HG03064 (cell line): ENCODE results near the gene FBXO46.
"Not testable (repeated sequence)": the region's sequence is repeated elsewhere in the genome, so short reads cannot be mapped to it uniquely, and the experiment has no call there.

Experiments
- ATAC-seq: cut with Tn5 transposase; IDR thresholded peaks from one replicate; pipeline ENCODE4 v1.9.1; 2021; ENCODE audit warnings: low read depth; ENCODE audit not compliant: unreplicated experiment

The FBXO46 gene

DNA sequence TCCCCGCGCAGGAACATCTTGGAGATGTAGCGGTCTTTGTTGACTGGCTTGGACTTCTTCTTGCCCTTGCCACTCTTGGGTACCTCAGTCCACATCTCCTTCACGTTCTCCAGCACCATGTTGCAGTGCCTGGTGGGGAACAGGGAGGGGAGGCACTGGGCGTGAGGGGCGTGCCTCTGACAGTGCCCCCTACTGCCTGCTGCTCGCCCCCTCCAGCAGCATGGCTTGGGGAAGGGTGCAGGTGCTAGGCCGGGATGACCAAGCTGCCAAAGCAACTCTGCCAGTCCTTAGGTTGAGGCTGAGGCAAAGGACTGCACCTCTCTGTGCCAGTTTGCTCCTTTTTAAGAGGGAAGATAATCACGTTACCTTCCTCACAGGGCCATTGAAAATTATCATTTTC, 43.1 kb downstream of the FBXO46 start:
- no peak for ATAC-seq

DNA sequence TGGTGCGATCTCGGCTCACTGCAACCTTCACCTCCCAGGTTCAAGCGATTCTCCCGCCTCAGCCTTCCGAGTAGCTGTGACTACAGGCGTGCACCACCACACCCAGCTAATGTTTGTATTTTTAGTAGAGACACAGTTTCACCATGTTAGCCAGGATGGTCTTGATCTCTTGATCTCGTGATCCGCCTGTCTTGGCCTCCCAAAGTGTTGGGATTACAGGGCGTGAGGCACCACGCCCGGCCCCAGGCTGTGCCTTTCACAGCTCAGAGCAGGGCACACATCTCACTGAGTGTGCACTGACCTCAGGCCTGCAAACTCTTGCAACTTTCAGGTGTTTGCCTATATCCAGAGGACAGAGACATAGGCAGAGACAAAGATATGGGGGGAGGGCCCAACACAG, 45.7 kb downstream of the FBXO46 start:
- not testable (repeated sequence) for ATAC-seq

DNA sequence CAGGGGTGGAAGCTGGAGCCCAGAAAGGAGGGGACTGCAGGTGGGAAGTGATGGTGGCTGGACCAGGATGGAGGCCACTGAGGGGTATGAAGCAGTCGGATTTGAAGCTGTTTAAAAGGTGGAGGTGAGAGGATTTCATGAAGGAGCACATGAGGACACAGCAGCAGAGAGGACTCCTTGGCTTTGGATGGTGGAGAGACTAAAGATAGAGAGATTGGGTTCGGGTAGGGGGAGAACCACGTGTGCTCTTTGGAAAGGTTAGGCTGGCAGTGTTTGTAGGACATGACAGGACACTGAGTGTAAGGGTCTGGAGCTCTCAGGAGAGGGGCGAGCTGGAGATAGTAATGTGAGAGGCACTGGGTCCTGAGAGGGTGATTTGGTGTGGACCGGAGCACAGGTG, 47.8 kb downstream of the FBXO46 start:
- ATAC-seq: no peak

DNA sequence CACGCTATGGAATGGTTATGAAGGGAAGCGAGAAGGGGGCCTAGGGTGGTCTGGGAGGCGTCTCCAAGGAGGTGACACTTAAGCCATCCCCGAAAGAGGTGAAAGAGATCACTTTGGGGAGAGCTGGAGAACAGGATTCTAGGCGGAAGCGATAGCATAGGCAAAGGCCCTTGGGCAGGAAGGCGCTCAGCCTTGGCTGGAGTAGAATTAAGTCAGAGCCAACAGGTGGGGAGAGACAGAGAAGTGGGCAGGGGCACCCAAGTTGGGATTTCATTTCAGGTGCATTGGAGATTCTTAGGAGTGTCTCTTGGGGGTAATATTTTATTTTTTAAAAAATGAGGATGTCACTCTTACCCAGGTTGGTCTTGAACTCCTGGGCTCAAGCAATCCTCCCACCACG, 48.6 kb downstream of the FBXO46 start:
- no peak for ATAC-seq

DNA sequence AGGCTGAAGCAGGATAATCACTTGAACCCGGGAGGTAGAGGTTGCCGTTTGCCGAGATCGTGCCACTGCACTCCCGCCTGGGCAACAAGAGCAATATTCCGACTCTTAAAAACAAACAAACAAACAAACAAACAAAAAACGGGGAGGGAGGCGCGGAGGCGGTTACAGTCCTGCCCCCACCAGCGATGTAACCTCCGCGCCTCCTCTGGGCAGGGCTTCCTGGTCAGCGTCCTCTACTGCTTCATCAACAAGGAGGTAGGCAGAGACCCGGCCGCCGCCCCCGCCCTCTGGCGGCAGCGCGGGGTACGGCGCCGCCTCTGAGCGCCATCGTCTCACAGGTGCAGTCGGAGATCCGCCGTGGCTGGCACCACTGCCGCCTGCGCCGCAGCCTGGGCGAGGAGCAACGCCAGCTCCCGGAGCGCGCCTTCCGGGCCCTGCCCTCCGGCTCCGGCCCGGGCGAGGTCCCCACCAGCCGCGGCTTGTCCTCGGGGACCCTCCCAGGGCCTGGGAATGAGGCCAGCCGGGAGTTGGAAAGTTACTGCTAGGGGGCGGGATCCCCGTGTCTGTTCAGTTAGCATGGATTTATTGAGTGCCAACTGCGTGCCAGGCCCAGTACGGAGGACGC, 49.2 kb downstream of the FBXO46 start:
- no peak for ATAC-seq

DNA sequence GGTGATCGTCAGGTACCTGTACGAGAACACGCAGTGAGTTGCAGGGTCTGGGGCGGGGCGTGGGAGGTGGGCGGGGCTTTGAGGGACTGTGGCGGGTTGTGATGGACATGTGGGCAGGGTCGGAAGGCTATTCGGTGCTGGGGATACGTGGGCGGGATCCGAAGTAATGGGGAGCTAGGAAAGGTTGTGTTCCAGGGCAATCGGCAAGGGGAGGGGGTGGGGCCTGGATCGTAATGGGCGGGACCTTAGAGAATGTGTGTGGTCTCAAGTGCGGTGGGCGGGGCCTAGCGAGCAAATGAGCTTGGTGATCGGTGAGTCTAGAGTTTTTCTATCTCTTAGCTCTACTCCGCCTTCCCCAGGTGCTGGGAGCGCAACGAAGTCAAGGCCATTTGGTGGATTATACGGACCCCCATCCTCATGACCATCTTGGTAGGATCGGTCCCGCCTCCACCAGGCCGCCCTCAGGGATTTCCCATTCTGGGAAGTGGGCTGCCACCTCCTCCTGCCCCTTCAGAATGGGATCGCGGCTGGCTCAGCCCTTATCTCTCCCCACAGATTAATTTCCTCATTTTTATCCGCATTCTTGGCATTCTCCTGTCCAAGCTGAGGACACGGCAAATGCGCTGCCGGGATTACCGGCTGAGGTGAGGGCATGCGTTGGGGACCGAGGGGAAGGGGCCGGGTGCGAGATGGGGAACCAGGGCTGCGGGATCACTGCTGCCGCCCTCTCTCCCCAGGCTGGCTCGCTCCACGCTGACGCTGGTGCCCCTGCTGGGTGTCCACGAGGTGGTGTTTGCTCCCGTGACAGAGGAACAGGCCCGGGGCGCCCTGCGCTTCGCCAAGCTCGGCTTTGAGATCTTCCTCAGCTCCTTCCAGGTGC, 53.1 kb downstream of the FBXO46 start:
- no peak for ATAC-seq

DNA sequence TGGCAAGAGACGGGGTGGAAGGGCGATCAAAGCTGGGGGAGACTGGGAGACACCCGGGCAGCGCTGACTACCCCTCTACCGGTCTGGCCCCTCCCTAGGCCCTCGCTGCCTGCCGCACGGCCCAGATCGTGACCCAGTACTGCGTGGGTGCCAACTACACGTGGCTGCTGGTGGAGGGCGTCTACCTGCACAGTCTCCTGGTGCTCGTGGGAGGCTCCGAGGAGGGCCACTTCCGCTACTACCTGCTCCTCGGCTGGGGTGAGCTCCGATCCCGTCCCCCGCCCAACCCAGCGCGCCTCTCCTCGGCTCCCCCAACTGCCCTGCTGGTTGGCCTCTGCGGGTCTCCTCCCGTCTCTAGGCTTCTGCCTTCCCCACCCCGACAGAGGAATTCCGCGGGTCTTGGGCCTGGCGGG, 53.8 kb downstream of the FBXO46 start:
- no peak for ATAC-seq

DNA sequence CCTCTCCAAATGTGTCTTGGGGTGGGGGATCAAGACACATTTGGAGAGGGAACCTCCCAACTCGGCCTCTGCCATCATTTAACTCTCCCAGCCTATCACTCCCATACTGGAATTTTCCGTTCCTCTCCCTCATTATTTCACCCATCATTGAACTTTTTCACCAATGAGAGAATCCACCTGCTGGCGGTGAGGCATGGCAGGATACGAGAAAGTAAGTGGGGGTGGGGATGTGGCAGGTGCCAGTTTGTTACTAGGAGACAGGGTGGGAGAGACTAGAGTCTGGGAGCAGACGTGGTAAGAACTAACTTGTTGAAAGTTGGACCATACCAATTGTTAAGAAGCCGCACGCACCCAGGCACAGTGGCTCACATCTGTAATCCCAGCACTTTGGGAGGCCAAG, 55.8 kb downstream of the FBXO46 start:
- no peak for ATAC-seq

DNA sequence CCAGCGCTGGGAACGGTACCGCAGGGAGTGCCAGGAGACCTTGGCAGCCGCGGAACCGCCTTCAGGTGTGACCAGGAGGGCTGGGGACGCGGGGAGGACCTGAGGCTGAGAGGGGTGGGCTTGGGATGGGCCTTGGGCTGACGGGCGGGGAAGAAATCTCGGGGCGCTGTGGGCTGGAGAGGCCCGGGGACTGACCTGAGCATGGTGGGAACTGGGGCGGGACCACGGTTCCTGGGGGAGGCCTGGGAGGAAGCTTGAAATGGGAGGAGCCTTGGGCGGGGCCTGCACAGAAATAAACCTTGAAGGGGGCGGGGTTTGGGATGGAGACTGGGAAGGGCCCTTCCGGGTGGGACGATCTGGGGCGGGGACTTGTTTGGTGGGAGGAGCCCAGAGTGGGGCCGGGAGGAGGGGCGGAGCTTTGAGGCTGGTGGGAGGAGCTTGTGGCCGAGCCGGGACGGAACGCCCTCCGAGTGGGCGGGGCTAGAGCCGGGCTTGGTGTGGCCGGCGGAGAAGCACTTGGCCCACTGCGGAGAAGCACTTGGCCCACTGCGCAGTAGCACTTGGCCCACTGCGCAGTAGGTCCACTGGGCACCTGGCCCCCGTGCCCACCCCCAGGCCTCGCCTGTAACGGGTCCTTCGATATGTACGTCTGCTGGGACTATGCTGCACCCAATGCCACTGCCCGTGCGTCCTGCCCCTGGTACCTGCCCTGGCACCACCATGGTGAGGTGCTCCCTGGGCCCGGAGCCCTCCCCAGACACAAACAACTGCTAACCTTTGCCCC, 59.8 kb downstream of the FBXO46 start:
- ATAC-seq: no peak

DNA sequence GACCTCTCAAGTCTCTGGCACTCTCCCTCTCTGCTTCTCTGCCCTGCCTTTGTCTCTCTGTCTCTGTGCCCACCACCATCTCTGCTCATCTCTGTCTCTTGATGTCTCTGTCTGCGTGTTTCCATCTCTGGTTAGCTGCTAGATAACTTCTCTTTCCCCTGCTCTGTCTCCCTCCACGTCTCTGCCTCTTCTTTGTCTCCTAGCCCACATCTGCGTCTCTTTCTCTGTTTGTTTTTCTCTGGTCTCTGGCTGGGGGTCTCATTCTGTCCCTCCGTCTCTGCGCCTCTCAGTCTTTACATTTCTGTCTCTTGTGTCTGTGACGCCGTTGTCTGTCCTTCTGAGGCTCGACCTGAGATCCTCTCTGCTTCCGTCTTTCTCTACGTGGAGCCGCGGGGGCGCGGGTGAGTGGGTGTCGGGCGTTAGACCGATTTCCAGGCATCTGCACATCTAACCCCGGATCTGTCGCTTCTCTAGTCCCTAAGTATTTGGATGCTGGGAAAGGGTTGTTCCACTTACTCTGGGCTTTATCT, 62.3 kb downstream of the FBXO46 start:
- no peak for ATAC-seq

DNA sequence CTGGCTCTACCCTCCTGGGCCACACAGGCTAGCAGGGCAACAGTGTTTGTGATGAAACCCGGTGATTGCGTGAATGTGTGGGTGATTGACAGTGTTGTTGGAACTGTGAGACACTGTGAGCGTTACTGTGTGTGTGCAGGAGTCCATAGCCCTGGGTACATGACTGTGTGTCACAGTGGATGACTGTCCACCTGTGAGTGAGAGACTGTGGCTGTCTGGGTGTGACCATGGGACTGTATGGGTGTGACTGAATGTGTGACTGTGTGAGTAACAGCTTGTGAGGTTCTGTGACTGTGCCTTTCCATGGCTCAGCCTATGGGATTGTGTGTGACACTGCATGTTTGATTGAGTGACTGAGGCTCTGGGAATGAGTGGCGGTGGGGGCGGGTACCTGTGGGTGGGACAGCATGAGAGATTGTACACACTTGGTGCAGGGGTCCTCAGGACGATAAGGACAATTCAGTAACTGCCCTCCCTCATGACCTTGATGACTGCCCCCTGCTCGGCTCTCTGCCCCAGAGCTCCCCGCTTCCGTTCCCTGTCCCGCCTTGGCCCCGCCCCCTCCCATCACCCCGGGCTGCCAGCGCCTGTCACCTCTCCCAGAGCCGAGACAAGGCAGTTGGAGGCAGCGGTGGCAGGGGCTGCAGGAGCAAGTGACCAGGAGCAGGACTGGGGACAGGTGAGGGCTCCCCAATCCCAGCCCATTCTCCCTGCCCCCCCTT, 62.9 kb downstream of the FBXO46 start, which contains the start of gene GIPR:
Gene GIPR (plus strand): TSS at position 602 of the 722 bp plus-strand sequence. CDS start 1,300 bp downstream, outside the sequence.
- ATAC-seq: no peak

DNA sequence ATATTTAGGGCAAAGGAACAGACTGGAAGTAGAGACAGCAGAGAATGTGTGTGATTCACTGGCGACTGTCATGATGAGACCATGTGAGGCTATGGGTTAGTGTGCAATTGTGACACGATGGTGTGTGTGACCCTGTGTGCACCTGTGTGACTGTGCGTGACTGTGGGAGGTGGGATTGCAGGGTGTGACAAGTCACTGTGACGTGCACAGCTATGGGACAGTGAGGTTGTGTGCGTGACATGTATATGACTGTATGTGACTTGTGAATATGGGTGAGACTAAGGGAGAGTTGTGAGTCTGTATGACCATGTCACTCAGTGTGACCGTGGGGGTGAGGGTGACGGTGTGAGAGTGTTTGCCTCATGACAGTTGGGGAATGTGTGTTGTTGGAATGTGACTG, 66.1 kb downstream of the FBXO46 start:
- ATAC-seq: no peak

DNA sequence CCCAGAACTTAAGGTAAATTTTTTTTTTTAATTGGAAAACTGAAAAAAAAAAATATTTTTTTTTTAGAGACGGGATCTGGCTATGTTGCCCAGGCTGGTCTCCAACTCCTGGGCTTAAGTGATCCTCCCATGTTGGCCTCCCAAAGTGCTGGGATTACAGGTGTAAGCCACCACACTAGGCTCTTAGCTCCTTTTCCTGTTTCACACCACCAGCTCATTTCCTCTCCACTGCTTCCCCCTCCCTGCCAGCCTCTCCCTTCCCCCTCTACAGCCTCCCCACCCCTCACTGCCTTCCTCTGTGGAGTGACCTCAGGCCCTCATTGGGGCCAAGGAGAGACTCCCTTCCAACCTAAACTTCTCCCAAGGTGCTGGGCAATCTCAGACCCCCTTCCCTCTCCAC, 66.9 kb downstream of the FBXO46 start:
- ATAC-seq: no peak

DNA sequence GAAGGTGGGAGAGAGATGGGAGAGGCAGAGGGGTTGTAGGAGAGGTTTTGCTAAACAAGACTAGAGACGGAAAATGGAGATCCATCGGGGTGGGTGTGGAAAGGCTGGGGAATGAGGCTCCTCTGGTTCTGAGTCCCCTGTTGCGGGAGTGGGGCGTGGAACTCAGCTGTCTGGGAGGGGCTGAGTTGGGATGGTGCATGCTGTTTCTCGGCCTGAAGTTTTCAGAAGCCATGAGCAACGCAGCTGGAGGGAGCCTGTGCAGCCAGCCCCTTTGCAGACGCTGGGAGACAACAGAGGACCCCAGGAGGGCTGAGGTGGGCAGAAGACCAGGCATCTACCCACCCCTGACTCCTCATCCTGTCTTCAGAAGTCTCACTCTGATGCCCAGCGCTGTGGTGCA, 70.1 kb downstream of the FBXO46 start:
- ATAC-seq: no peak
